Thyroid gland (tissue), 4 donors: Measurements from ENCODE around the gene COMT.

Experiments used
- POLR2A ChIP-seq, 2 donors: fragments of 450-650 bp; IDR thresholded peaks; one replicate each; pipeline ENCODE4 v1.6.1; 2017; ENCODE audit warnings: antibody characterized with exemption in 2 of 2, mild to moderate bottlenecking in 2 of 2, moderate library complexity in 1 of 2
- TF ChIP-seq, protein P1 (sequence below), 6 experiments: fragments of 200-600 bp in 3 of 6; fragments of 450-650 bp in 3 of 6; sonication (generic) in 3 of 6; IDR thresholded peaks; one replicate each; pipeline ENCODE4 v1.5.1; 2016 to 2019; ENCODE audit warnings: antibody characterized with exemption in 6 of 6, mild to moderate bottlenecking in 2 of 6, inconsistent platforms in 1 of 6, moderate library complexity in 1 of 6

DNA sequence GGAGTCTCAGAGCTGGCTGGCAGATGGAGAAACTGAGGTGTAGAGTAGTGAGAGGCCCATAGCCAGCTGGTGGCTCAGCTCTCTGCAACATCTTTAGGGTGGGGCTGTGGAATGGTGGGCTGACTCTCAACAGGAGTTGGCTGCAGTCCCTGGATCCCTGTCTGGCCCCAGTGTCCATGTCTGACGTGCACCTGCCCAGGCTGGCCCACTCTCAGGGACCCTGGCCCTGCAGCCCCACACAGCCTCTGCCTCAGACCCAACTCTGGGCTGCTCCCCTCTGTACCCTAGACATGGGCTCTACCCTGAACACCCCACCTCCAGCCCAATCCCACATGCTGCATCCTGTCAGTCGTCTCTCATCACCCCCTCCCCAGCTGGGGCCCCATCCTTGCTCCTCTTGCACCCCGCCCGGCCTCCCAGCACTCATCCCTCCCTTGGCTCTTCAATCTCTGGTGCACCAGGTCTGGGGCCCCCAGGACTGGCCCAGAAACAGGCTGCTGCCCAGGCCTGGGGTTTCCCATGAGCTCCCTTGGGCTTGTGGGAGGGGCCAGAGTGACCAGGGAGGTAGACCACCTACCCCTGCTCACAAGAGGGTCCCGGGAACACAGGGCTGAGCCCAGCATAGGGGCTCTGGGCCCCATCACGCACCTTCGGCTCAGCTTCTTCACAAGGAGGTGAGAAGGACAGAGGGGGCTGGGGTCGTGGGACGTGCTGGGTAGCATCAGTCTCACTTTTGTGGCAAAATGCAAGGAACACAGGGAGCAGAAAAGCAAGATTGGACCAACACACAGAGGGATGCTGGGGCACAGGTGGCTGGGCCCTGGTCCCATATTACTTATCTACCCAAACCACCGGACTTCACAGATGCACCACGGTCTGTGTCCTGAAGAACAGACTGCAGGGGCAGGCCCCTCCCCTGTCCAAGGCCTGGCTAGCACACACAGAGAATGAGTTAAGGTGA lies 43.6 kb downstream of the COMT start:
- TF ChIP-seq POLR2A (IDR thresholded peaks at IDR 0.05) = no peak
- TF ChIP-seq, protein P1, sequence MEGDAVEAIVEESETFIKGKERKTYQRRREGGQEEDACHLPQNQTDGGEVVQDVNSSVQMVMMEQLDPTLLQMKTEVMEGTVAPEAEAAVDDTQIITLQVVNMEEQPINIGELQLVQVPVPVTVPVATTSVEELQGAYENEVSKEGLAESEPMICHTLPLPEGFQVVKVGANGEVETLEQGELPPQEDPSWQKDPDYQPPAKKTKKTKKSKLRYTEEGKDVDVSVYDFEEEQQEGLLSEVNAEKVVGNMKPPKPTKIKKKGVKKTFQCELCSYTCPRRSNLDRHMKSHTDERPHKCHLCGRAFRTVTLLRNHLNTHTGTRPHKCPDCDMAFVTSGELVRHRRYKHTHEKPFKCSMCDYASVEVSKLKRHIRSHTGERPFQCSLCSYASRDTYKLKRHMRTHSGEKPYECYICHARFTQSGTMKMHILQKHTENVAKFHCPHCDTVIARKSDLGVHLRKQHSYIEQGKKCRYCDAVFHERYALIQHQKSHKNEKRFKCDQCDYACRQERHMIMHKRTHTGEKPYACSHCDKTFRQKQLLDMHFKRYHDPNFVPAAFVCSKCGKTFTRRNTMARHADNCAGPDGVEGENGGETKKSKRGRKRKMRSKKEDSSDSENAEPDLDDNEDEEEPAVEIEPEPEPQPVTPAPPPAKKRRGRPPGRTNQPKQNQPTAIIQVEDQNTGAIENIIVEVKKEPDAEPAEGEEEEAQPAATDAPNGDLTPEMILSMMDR (IDR thresholded peaks at IDR 0.05) = no peak
